Measurements from ENCODE around the gene VWDE.
"Not testable (repeated sequence)": the region's sequence is repeated elsewhere in the genome, so short reads cannot be mapped to it uniquely, and the experiment has no call there.

The VWDE gene

DNA sequence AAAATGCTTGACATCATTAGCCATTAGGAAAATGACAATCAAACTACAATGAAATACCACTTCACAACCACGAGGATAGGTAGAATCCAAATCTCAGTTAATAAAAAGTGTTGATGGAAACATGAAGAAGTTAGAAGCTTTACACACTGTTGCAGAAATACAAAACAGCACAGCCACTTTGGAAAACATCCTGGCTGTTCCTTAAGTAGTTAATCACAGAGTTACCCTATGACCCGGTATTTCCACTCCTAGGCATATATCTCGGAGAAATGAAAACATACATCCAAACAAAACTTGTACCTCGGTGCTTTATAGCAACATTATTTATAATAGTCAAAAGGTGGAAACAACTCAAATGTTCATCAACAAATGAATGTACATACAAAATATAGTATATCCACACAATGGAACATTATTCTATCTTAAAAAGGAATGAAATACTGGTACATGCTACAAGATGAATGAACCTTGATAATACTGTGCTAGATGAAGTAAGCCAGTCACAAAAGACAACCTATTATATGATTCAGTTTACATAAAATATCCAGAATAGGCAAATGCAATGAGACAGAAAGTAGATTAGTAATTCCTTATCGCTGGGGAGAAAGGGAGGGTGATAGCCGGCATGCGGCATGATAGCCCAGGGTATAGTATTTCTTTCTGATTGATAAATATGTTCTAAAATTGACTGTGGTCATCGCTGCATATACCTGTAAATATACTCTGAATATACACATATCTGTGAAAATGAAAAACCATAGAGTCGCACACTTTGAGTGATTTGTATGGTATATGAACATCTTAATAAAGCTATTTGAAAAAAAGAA lies 1.9 kb downstream of the VWDE start:
- DNase-seq = no peak

DNA sequence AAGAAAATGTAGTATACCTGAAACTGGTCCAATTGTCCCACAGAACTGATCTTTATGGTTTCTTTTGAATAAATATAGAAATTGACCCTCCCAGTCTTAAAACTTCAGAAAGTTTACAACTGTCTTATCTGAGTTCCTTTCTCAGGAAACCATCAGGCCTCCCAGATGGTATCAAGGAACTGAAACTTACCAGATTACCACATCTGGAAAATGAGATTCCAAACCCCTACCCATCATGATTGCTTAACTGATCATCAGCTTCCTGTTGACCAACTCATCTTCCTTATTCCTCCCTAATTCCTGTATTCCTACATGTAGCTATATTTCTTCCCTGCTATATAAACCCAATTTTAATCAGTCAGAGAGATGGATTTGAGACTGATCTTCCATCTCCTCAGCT lies 5.5 kb downstream of the VWDE start:
- DNase-seq = no peak

DNA sequence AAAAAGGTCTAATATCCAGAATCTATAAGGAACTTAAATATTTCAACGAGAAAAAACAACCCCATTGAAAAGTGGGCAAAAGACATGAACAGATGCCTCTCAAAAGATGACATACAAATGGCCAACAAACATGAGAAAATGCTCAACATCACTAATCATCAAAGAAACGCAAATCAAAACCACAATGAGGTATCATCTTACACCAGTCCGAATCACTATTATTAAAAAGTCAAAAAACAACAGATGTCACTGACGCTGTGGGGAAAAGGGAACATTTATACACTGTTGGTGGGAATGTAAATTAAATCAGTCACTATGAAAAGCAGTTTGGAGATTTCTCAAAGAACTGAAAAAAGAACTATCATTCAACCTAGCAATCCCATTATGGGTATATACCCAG lies 6.0 kb downstream of the VWDE start:
- no peak for DNase-seq

DNA sequence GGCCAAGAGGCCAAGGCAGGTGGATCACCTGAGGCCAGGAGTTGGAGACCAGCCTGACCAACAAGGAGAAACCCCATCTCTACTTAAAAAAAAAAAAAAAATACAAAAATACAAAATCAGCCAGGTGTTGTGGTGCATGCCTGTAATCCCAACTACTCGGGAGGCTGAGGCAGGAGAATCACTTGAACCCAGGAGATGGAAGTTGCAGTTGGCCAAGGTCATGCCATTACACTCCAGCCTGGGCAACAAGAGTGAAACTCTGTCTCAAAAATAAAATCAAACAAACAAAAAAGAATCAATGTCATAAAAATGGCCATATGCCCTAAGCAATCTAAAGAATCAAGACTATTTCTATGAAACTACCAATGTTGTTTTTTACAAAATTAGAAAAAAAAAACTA lies 7.0 kb downstream of the VWDE start:
- not testable (repeated sequence) for DNase-seq

DNA sequence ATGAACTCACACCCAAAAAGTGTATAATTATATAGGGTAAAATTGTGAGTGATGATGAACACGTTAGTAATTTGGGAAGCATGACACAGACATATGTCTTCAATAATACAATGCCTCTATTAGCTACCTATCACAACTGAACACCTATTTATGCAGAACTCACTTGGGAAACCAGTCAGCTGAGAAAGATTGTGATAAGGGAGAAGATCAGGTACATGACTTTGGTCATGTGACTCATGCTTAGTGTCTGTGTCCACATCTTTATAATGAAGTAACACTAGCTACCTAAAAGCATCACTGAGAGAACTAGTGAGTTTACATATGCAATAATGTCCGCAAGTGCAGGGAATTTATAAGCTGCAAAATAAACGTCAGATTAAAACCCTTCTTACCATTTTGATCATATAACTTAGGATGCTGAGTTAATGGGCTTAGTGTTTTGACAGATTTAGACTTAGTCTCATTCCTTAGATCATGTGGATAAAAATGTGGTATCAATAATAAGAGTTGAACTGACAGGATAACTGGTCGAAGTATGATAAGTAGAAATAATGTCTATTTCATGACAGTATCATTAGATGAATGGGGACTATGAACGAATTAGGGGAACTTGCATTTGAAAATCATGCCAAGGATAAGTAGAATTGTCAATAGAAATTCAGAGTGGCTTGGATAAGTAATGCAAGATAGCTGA lies 11.6 kb downstream of the VWDE start:
- DNase-seq = no peak

DNA sequence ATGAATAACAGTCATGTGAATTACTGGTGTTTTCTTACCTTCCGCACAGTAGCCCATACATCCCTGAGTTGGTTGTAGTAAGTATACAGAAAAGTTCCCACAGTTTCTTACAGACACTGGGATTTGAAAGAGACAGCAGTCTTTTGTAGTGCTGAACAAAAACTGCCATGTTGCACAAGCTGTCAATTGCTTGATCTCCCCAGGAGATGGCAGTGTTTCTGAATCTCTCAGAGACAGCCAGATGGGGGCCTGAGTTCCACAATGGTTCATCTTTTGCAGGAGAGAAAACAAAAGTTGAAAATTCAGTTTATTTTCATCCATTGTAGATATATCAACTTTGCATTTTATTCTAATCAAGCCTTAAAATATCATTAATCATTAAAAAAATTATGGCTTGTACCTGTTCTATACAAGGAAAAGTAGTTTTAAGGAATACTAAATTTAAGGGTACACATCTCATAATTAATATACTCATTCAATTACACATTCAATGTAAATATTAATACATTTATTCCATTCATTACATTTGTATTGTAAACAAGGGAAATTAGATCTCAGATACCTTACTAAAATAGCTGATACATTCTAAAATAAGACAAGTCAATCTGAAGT lies 14.5 kb downstream of the VWDE start:
- no peak for DNase-seq

DNA sequence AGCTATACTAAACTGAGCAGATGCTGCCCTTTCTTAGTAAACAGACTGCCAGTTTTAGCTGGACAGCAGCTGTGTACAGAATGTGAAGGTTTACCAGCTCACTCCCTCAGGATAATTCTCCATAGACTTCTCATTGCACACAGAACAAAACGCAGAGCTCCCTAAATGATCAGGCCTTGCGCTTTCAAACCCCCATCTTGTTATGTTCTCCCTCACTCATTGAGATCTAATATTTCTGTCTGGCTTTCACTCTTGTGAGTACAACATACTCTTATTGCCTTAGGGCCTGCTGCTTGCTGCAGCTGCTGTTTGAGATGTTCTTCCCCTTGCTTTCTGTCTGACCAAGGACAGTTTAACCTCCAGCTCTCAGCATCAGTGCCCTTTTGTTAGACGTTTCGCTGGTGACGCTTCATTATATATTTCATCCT lies 17.3 kb downstream of the VWDE start:
- DNase-seq = no peak

DNA sequence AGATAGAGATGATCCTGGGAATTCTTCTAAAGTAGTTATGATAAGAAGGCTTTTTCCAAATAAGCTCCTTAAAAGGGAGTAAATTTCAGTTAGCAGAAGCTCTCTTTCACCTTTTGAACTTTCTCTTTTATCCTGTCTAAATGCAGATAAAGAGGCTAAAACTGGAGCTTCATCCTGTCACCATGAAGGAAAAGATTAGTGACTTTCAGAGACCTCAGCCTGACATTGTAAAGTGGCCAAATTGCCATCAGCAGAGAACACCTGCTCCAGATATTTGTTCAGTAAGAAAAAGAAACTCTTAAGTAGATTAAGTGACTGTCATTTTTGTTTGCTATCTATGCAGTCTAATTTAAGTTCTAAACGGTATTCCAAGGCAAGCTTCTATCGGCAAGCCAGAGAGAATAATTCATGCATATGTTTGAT lies 18.3 kb downstream of the VWDE start:
- DNase-seq = no peak

DNA sequence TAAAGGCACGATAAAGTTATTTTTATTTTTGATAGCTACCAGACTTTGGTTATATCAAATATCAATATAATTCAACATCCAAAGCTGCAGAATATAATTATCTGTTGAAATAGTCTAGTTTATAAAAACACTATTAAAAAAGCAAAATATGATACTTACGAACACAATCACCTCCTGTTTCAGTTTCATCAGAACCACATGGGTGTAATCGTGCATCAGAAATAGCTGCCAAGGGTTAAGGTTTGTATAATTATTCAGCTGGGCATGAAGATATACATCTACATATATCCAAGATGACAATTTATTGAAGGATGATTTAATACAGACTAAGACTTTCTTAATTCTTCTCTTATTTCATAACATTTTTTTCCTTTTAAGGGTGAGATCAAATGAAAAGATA lies 20.3 kb downstream of the VWDE start:
- DNase-seq = no peak

DNA sequence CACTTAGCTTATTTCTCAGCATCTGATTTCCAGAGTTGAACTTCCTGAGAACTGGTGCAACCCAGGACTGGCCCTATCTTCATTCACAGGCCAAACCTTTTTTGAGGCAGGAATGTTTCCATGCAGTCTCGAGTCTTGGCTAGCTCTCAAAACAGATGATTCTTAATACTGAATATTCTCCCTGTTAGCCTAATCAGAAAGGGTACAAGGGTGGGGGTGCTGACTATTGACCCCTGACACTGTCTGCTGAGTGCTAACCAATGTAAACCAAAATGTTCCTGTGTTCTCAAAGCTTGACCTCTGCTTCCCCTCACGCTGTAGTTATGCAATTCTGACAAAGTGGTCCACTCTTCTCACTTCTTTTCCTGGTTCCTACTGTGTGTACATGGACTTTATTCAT lies 25.3 kb downstream of the VWDE start:
- DNase-seq = no peak

DNA sequence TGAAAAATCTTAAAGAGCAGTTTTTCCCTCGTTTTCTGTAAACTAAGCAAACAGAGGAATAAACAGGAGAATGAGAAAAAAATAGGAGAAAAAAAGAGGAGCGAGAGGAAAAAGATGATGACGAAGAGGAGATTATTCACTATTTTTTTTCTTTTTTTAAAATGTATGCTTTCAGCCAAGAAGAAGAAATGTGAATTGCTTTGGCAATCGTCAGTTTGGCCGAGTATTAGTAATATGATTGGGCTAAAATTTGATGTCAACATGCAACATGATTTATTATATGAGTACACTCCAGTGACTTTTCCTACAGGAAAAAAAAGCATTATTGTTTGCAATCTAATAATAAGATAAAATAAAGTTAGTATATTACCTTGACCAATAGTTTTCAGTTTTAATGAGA lies 26.3 kb downstream of the VWDE start:
- no peak for DNase-seq

DNA sequence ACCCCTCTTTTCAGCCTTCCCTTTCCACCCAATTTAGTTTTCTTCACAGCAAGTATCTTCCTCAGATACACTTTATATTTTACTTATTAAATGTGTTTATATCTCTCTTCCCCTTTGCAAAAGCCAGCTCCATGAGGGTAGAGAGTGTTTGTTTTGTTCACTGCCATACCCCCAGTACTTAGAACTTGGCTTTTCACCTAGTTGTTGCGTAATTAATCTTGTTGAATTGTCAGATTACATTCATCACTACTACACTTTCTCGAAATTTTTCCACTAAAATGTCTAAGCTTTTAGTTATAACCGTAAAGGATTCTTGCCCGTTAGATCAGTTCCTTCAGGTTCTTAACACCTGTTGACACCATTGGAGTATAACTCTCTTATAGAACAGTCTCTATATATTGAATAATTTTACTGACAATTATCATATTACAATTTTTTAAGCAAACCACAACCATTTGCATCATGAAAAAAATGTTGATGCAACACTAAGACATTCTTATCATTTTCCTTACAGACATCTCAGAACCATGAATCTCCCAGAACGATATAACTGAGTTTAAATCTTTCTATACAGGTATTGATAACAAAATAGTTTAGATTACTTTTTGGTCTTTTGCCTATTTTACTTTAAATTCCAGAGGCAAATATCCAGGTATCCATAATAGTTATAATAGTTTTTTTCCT lies 29.9 kb downstream of the VWDE start:
- no peak for DNase-seq

DNA sequence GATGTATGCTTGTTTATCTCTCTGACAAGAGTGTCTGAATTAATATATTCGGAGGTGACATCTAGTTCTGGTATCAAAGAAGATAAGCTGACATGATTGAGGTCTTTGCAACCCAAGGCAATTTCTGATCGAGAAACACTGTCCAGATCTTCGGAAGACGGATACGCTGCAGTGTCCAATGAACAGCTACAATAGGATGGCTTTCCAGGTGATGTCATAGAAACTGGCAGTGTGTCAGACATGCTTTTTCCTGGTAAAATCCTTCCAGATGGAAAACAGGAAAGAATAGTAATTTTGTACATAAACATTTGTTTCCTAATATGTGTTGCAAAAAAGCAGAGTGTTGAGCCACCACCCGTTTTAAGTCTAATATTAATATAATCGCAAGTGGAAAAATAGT lies 33.4 kb downstream of the VWDE start:
- no peak for DNase-seq

DNA sequence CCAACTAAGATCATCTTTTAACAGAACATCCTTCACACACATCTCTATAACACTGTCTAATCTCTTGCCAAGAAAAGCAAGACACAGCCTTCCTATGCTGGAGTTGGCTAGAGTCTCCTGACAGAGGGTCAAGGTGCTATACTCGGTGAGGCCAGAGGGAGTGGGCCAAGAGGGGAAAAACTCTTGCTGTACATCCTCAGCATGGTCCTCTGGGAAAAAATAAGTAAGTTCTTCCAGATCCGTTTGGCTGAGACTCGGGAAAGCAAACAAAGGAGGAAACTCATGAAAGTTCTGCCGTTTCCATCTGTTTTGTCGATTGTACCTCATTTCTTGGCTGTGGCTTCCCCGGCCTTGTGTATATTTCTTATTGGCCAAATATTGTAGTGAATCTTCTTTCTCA lies 33.9 kb downstream of the VWDE start:
- DNase-seq = no peak

DNA sequence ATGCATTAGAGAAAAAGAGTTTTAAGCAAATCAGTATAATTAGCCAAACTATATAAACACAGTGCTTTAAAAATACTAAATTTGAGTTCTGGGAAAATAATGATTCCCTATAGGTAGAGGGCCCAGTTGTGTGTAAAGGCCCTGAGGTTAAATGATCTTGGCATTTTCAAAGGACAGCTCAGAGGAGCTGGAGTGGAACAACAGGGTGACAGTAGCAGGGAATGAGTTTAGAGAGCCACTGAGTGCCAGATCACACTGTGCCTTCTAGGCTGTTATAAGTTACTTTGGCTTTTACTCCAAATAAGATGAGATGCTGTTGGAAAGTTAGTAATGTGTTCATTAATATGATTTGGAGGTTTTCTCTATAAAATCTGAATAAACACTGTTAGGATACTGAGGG lies 34.6 kb downstream of the VWDE start:
- no peak for DNase-seq

DNA sequence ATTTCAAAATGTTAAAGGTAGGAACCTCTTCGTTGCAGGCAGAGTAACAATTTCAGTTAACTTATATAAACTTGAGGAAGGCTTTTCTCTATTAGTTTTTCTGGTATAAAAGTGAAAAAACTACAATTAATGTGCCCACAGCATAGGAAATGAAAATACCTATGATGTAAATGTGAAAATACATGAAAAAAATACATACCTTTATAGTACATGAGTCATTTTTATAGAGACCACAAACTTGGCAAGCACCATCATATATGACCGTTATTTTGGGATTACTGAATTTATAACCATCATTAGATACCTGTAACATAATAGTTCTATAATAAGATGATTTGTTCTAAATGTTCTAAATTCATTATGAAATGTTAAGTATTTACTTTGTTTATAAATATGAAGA lies 42.7 kb downstream of the VWDE start:
- DNase-seq = no peak

DNA sequence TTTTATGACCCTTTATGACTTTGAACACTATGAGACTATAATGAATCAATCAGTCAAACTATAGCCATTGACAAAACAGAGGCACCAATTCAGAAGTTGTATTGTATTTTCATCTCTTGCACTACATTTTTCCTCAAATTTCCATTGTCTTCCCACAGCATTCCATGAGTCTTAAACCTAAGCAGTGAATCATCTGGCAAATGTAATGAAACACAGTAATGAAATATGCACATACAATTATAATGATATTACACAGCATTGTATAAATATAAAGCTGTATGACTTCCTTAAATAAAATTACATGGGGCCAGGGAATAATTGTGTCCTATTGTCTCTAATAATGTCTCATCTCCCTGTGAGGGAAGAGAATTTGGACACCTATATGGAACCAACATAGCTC lies 45.0 kb downstream of the VWDE start:
- DNase-seq = no peak

DNA sequence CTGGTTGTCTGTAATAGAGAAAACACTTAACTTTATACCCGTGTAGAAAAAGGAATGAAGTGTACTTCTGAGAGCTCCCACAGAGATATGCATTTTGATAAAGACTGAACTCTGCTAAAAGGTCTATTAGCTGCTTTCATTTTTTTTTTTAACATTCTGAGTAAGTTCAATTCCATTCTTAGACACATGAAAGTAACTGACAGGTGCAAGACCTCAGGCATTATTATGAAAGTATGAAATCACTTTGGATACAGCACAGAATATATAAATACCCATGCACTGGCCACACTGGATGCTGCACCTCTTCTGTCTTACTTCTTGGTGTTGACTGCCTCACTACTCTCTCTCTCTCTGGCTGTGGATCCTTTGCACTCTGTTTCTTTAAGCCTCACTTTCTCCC lies 46.2 kb downstream of the VWDE start:
- no peak for DNase-seq

DNA sequence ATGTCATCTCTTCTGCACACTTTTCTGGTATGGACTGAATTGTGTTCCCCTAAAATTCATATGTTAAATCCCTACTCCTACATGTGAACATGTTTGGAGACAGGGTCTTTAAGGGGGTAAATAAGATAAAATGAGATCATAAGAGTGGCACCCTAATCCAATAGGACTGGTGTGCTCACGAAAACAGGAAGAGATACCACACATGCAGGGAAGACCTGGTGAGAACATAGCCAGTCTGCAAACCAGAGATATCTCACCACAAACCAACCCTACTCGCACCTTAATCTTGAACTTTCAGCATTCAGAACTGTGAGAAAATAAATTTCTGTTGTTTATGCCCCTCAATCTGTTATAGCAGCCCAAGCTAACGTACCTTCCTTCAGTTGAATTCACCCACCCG lies 51.8 kb downstream of the VWDE start:
- DNase-seq = no peak

DNA sequence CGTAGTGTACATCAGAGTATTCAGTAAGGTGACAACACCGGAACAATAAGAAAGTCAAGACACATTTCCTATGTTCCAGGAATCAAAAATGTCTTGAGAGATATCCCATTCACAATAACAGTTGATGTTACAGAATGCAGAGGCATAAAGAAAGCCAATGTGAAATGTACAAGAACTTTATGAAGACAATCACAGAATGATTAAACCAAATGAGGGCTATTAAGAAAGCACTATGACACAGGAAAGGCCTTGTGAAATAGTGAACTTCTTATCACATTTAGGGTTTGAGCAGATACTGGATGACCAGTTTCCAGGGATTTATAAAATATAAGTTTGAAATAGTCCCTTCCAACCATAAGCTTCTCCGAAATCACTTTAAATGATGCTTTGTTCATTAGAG lies 52.7 kb downstream of the VWDE start:
- DNase-seq = no peak

DNA sequence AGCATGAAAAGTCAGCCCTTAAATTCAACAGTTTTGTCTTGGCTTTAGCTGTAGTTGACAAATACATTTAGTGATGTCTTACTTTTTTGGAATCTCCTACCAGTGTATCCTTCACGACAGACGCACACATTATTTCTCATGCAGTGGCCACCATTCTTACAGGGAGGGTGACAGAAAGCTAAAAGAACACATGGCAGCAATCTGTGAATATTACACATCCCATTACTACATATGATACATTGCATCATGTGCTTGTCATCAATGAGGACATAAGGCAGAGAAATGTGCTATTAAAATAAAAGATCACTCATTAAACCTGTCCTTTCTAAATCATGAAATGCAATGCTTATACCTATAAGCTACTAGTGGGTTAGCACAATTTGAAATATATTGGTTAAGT lies 66.6 kb downstream of the VWDE start:
- DNase-seq = no peak

DNA sequence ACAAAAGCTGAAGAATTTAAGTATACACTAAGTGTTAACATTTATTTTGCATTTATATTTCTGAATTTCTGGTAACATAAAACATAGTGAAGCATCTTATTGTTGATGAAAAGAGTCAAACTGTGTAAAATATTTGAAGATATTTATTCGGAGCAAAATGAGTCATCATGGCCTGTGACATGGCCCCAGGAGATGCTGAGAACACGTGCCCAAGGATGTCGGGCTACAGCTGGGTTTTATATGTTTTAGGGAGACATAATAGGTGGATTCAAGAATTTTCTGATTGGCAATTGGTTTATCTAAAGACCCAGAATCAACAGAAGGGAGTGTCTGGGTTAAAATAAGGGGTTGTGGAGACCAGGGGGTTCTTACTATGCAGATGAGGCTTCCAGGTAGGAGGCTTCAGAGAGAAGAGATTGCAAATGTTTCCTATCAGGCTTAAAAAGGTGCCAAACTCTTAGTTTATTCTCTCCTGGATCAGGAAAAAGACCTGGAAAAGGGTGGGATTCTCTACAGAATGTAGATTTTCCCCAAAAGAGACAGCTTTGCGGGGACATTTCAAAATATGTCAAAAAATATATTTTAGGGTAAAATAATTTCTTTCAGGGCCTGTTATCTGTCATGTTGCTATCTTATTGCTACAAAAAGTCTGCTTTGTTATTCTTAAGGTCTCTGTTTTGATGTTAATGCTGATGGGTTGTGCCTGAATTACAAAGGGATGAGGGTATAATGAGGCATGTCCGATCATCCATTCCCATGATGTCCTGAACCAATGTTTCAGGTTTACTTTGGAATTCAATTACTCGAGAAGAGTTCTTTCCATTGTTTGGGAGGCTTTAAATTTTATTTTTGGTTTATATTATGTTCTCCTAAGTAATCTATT lies 74.5 kb downstream of the VWDE start:
- no peak for DNase-seq
